Skeletal muscle tissue (tissue), 4 donors: Measurements from ENCODE around the gene KRT25. TPM values are rescaled to one million over a fixed set of nuclear protein-coding genes. Genes with fewer than 3 reads are reported as not detected.

ENCODE experiments used
- H3K27ac ChIP-seq: one replicate; pipeline ENCODE4 v1.7.0; 2013; ENCODE audit warnings: mild to moderate bottlenecking, low read depth, low read length, inconsistent platforms
- H3K27me3 ChIP-seq, 3 donors: one replicate each; pipeline ENCODE4 v1.7.0; 2013; ENCODE audit warnings: low read length in 3 of 3; ENCODE audit not compliant: control insufficient read depth in 3 of 3, insufficient read depth in 3 of 3
- H3K36me3 ChIP-seq, 3 donors: one replicate each; pipeline ENCODE4 v1.7.0; 2013; ENCODE audit warnings: low read length in 3 of 3; ENCODE audit not compliant: control insufficient read depth in 3 of 3, insufficient read depth in 3 of 3
- H3K4me1 ChIP-seq, 3 donors: one replicate each; pipeline ENCODE4 v1.7.0; 2013; ENCODE audit warnings: low read length in 3 of 3, mild to moderate bottlenecking in 3 of 3; ENCODE audit not compliant: control insufficient read depth in 3 of 3, insufficient read depth in 3 of 3
- H3K4me3 ChIP-seq, 3 donors: one replicate each; pipeline ENCODE4 v1.7.0; 2013; ENCODE audit warnings: low read length in 3 of 3
- H3K9ac ChIP-seq, 3 donors: one replicate each; pipeline ENCODE4 v1.7.0; 2013; ENCODE audit warnings: low read length in 3 of 3, mild to moderate bottlenecking in 3 of 3, moderate library complexity in 2 of 3, low read depth in 1 of 3
- H3K9me3 ChIP-seq, 3 donors: one replicate each; pipeline ENCODE4 v1.7.0; 2013; ENCODE audit warnings: low read length in 3 of 3; ENCODE audit not compliant: control insufficient read depth in 3 of 3
- total RNA-seq: library from RNA; depleted of rRNA; stranded (reverse); fragments of >200 nt; gene quantifications from one replicate; pipeline ENCODE4 v1.2.3, GENCODE V29; 2014
- donor health status: Osteomylitis.

Gene KRT25
- total RNA-seq, 1 donor from 2014 or later = not detected

GRCh38 chr17:40791111-40791510, 36.0 kb upstream of the KRT25 start:
- peaks cover 3 to 11% (median 6%) of the 10 kb centered on the region in 3 donors for H3K27me3 ChIP-seq
- no peaks in the 10 kb centered on the region for H3K36me3 ChIP-seq
- no peak overlapping the region for H3K9ac ChIP-seq
- no peak overlapping the region for H3K27ac ChIP-seq
- no peaks in the 10 kb centered on the region for H3K9me3 ChIP-seq
- no peaks in the 10 kb centered on the region for H3K4me1 ChIP-seq
- no peak overlapping the region for H3K4me3 ChIP-seq

DNA sequence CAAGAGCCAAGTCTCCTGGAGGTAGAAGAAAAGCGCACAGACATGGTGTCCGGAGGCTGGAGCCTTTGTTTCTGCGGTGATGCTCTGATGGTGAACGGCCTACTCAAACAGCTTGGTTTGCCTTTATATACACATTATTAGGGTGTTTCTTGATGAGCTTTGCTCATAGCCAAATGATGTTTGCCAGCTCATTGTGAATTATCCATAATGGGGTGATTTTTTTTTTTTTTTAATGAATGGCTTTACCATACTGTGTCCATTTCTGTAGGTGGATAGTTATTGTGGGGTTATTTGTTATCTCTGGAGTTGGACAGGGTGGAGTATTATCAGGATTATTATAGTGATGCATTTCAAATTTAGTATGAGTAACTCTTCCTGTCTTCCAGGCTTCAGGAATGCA, 27.3 kb upstream of the KRT25 start, which contains the start of gene KRT27:
Gene KRT27, minus strand, starts transcription at position 101 of the 400 bp plus-strand sequence. Its CDS starts 57 bp downstream, at position 44.
- H3K9ac ChIP-seq = no peak within 1 kb of the TSS
- H3K4me3 ChIP-seq = no peak within 1 kb of the TSS
- no peak within 1 kb of the TSS for H3K27ac ChIP-seq
- H3K4me1 ChIP-seq = no peaks in the 10 kb centered on the region
- H3K36me3 ChIP-seq = no peaks in the 10 kb centered on the region
- H3K27me3 ChIP-seq = peaks cover 9 to 28% (median 11%) of the 10 kb centered on the region in 3 donors
- peaks cover 0 to 2% (median 0%) of the 10 kb centered on the region in 3 donors for H3K9me3 ChIP-seq

DNA sequence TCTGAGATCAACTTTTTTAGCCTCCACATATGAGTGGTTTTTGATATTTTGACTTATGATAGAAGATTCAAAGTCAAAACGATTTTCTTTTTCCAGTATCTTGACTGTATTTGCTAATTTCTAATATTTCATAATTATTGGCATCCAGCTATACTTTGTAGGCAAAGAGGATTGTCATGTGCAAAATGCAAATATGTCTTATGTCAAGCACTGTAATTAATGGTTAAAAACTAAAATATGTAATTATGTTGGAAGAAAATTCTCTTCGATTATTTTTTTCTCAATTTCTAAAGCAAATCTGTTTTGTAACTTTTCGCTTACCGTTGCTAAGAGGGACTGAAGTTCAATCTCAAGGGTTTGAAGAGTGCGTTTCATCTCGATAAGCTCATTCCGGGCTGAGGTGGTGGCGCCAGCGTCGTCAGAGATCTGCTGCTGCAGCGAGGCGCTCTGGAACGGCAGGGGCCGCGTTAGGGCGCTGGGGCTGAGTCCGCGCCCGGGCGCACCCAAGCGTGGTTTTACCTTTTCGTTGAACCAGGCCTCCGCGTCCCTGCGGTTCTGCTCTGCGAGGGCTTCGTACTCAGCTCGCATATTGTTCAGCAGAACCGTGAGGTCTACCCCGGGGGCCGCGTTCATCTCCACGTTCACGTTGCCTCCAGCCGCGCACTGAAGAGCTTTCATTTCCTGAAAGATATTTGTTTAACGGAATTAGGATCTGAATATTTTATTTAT, 24.2 kb upstream of the KRT25 start:
- H3K27me3 ChIP-seq = peaks cover 11 to 34% (median 18%) of the 10 kb centered on the region in 3 donors

DNA sequence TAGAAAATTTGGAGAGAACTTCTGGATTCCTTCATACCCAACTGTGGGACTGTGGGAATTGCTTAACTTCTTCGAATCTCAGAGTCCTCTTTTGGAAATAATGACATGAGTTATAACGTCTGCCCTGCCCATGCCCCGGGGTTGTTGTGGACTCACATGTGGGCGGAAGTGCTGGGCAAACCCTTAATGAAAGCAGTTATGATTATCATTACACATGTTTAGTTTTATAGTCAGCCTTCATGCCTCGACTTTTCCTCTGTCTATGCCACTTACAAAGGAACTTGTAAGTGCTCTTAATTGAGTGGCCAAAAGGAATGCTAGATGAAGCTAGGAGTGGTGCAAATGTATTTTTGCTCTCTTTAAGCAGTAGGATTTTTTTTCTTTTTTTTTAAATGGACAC, 23.3 kb upstream of the KRT25 start:
- no peaks in the 10 kb centered on the region for H3K36me3 ChIP-seq
- no peaks in the 10 kb centered on the region for H3K4me1 ChIP-seq
- peaks cover 13 to 34% (median 19%) of the 10 kb centered on the region in 3 donors for H3K27me3 ChIP-seq
- no peak overlapping the region for H3K4me3 ChIP-seq
- H3K9ac ChIP-seq = no peak overlapping the region
- H3K27ac ChIP-seq = no peak overlapping the region
- peaks cover 0 to 2% (median 0%) of the 10 kb centered on the region in 3 donors for H3K9me3 ChIP-seq

More for the DNA sequence above, 24.2 kb upstream of the KRT25 start:
- Histone ChIP-seq H3K4me1 (no peaks in the 10 kb centered on the region), H3K9ac (no peak overlapping the region), H3K9me3 (peaks cover 0 to 2% (median 0%) of the 10 kb centered on the region in 3 donors), H3K27ac (no peak overlapping the region), H3K4me3 (no peak overlapping the region), H3K36me3 (no peaks in the 10 kb centered on the region)

GRCh38 chr17:40777971-40778370, 22.8 kb upstream of the KRT25 start:
- Histone ChIP-seq H3K27ac (no peak overlapping the region), H3K4me1 (no peaks in the 10 kb centered on the region), H3K9me3 (peaks cover 0 to 2% (median 0%) of the 10 kb centered on the region in 3 donors), H3K36me3 (no peaks in the 10 kb centered on the region), H3K27me3 (peaks cover 13 to 34% (median 19%) of the 10 kb centered on the region in 3 donors), H3K4me3 (no peak overlapping the region), H3K9ac (no peak overlapping the region)

- H3K9me3 ChIP-seq = peaks cover 0 to 2% (median 0%) of the 10 kb centered on the region in 3 donors
- H3K4me3 ChIP-seq = no peak overlapping the region
- no peaks in the 10 kb centered on the region for H3K36me3 ChIP-seq
- H3K9ac ChIP-seq = no peak overlapping the region
- H3K4me1 ChIP-seq = no peaks in the 10 kb centered on the region
- no peak overlapping the region for H3K27ac ChIP-seq
- peaks cover 16 to 34% (median 19%) of the 10 kb centered on the region in 3 donors for H3K27me3 ChIP-seq
These were observed 22.3 kb upstream of the KRT25 start for GRCh38 chr17:40777459-40777858.

GRCh38 chr17:40775945-40776344, 20.8 kb upstream of the KRT25 start:
- Histone ChIP-seq H3K27ac (no peak overlapping the region), H3K36me3 (no peaks in the 10 kb centered on the region), H3K4me1 (no peaks in the 10 kb centered on the region), H3K9me3 (peaks cover 0 to 2% (median 0%) of the 10 kb centered on the region in 3 donors), H3K9ac (no peak overlapping the region), H3K4me3 (no peak overlapping the region), H3K27me3 (peaks cover 18 to 31% (median 23%) of the 10 kb centered on the region in 3 donors)

GRCh38 chr17:40772101-40772500, 17.0 kb upstream of the KRT25 start, which contains the start of gene KRT26:
TSS of gene KRT26 (minus strand) at chr17:40772201. CDS start at chr17:40772113, 88 bp downstream.
- no peaks in the 10 kb centered on the region for H3K36me3 ChIP-seq
- H3K4me3 ChIP-seq = no peak within 1 kb of the TSS
- H3K9ac ChIP-seq = no peak within 1 kb of the TSS
- peaks cover 9 to 16% (median 11%) of the 10 kb centered on the region in 3 donors for H3K27me3 ChIP-seq
- H3K4me1 ChIP-seq = no peaks in the 10 kb centered on the region
- no peaks in the 10 kb centered on the region for H3K9me3 ChIP-seq
- H3K27ac ChIP-seq = no peak within 1 kb of the TSS

DNA sequence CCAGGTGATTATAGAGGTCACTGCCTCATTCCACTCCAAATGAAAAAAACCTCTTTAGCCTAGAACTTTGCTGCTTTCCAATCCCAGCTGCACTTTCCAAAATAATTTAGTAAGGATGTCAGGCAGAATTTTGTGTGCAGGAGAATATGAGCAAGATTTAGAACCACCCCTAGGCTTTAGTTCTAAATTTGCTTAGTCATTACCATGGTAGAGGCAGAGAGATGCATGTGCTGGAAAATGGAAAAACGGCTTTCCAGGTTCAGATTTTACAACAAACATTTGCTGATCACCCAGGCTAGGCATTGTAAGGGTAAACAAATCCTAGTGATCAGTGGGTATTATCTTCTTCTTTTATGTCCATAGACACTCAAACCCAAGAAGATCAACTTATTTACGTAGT, 10.5 kb upstream of the KRT25 start:
- Histone ChIP-seq H3K27ac (no peak overlapping the region), H3K9me3 (peaks cover 3 to 11% (median 8%) of the 10 kb centered on the region in 3 donors), H3K4me3 (no peak overlapping the region), H3K4me1 (no peaks in the 10 kb centered on the region), H3K27me3 (peaks cover 0 to 5% (median 5%) of the 10 kb centered on the region in 3 donors), H3K9ac (no peak overlapping the region), H3K36me3 (no peaks in the 10 kb centered on the region)

DNA sequence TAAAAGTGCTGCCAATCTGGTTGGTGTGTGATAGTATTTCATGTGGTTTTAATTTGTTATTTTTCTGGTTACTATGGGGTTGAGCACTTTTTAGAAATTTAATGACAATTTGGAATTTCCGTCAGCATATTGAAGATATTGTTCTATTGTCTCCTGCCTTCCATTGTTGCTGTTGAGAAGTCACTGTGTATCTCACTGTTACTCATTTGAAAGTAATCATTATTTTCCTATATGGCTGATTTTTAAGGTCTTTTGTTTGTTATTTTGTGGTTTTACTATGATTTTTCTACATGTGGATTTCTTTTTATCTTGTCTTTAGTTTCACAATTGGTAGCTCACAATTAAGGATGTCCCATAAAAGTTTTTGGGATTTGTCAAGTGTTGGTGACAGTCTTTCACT, 8.6 kb upstream of the KRT25 start:
- Histone ChIP-seq H3K9me3 (peaks cover 3 to 18% (median 10%) of the 10 kb centered on the region in 3 donors), H3K9ac (no peak overlapping the region), H3K36me3 (no peaks in the 10 kb centered on the region), H3K27ac (no peak overlapping the region), H3K4me3 (no peak overlapping the region), H3K4me1 (no peaks in the 10 kb centered on the region), H3K27me3 (peaks cover 0 to 3% (median 0%) of the 10 kb centered on the region in 3 donors)
